GM19455 (cell line): Measurements from ENCODE around the gene KIF26B.

ENCODE experiments used
- ATAC-seq: cut with Tn5 transposase; IDR thresholded peaks from one replicate; pipeline ENCODE4 v1.9.1; 2021; ENCODE audit not compliant: unreplicated experiment

KIF26B gene

GRCh38 chr1:245131026-245131393 lies 23.8 kb upstream of the KIF26B start:
- ATAC-seq: no peak

GRCh38 chr1:245132771-245133170 lies 22.0 kb upstream of the KIF26B start:
- no peak for ATAC-seq

DNA sequence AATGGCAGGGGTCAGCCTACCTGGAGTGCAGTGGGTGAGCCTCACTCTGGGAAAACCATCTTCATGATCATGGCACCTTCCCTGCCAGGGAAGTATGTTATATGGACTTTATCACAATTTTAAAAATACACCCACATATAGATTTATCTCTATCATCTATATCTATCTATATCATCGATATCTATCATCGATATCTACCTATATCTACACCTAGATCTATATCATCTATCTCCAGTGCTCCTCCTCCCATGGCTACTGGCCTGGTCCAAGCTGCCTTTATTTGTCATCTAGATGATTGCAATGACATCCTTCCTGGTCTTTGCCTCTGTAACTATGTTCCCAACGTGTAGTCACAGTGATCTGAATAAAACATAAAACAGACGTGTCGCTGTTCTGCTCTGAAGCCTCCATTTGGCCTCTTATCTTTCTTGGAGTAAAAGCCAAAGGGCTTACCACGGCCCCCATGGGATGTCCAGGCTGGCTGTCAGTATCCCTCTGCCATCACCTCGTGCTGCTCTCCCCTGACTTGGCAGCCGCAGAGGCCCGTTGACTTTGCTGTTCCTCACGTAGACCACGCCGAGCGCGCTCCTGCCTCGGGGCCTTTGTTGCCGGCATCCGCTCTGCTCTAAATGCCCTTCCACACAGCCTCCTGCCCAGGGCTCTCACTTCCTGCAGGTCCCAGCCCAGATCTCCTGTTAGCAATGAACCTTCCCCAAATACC lies 20.6 kb upstream of the KIF26B start:
- no peak for ATAC-seq

GRCh38 chr1:245142171-245142798 lies 12.5 kb upstream of the KIF26B start:
- no peak for ATAC-seq

GRCh38 chr1:245142976-245143375 lies 11.8 kb upstream of the KIF26B start:
- ATAC-seq: no peak

- no peak for ATAC-seq
These were observed 10.9 kb upstream of the KIF26B start for GRCh38 chr1:245143849-245144248.

GRCh38 chr1:245148069-245148468 lies 6.7 kb upstream of the KIF26B start:
- ATAC-seq: no peak

GRCh38 chr1:245148861-245149260 lies 5.9 kb upstream of the KIF26B start:
- ATAC-seq: no peak

DNA sequence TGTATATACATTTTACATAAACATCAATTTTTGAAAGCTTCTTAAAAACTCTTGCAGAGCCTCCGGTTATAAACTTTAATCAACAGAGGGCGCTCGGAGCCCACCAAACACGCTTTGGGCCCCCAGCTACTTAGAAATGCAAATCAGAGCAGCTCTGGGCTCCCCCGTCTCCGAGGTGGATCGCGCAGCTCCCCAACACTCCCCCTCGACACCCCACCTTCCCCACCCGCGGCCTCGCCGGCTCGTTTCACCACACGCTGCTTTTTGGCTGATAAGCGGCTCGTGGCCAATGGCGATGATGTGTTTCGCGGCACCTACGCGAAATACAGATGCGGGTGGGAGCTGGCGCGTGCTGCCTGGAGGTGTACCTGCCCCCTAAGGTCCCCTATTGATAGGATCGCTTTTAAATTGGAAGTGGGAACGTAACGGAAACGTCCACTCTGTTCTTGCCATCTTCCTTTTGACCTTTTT lies 1.7 kb upstream of the KIF26B start:
- no peak for ATAC-seq

DNA sequence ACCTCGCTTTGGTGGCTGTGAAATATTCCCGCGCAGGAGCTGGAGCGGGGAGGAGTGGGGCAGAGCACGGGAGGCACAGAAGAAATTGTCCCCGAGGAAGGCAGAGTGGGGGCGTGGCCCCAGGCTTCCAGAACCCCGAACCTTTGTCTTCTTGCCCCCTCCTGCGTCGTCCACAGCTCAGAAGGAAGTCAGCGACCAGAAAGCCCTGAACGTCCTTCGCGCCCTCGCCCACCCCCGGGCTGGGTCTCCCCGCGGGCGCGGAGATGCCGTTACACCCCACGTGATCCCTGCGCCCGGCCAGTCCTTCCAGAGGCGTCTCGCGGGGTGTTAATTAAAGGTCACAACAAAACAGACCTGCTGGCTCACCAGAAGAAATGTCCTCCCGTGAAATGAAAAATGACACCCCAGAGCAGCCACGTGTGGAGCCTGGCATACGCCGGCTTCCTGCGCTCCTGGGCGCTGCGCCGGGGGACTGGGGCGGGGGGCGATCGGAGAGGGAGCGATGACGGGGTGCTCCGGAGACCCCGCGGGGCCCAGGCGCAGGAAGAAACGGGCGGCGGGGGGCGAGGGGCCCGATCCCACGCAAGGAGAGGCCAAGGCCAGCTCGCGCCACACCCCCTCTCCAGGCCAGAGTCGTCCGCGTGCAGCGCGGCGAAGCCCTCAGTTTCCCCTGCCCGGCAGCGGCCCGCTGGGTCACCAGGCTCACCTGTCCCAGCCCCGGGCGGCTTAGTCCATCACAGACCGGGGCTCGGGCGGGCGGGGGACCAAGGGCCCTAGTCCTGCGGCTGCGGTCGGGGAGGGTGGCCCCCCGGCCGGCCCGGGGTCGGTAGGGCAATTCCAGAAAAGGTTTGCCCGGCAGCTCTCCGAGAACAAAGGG lies 995 bp upstream of the KIF26B start:
- ATAC-seq: no peak

DNA sequence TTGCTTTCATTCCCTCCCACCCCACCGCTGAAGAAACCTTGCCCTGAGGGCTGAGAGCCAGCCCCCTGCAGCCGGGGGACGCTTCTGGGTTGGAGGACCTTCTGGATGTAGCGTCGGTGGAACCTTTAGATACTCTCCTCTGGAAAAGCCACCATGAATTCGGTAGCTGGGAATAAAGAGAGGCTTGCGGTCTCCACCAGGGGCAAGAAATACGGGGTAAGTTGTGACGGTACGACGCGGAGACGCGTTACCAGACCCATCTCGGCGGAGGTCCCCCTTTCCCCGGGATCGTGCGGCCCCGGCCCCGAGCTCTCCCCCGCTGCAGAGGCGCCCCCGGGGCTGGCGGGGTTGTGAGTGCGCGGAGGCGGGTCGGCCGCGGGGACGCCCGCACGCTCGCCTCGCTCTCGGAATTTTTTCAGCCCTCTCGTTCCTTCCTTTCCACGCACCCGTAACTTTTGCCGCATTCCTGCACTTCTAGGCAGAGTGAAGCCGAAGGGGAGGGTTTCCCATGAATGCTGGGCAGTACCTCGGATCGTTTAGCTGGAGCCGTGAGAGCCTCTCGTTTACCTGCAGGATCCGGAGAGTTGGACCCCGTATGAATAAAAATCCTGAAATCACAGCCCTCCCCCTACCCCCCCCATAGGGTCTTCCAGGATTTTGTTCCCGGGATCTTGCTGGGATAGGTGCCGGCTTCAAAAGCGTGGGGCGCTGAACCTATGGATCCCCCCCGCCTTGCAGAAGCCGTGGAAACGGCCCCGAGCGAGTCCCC lies 671 bp downstream of the KIF26B start:
- no peak for ATAC-seq

GRCh38 chr1:245156041-245156735 lies 1.4 kb downstream of the KIF26B start:
- peak; percentile 93 for ATAC-seq

DNA sequence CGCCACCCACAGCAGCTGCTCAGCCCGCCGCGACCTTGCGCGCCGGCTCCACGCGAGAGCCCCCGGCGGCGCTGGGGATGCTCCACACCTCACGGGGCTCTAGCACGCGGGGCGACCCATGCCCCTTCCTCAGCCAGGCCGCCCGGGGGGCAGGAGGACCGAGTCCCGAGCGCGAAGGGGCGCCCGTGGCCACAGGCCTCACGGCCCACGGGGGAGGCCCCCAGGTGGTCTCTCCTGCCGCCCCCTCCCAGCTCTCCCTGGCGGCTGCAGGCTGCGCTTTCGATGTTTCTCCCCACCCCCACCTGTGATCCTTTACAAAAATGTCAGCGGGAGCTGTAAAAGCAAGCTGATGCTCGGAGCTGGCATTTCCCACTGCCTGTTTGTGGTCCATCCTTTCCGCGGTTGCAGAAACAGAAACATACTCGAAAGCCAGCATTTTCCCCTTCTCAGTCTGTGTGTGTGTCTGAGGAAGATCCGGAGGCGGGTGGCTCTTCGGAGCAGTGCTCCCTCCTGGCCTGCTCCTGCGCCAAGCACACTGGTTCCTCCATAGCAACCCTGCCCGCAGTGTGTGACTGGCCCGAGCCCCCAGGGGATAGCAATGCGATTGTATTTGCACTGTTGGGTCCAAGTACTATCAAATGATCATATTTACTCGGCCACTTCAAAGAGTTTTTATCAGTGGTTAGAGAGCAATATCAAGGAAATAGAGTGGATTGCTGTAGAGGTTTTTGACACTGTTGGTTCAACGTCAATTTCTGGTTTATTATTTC lies 2.1 kb downstream of the KIF26B start:
- no peak for ATAC-seq

DNA sequence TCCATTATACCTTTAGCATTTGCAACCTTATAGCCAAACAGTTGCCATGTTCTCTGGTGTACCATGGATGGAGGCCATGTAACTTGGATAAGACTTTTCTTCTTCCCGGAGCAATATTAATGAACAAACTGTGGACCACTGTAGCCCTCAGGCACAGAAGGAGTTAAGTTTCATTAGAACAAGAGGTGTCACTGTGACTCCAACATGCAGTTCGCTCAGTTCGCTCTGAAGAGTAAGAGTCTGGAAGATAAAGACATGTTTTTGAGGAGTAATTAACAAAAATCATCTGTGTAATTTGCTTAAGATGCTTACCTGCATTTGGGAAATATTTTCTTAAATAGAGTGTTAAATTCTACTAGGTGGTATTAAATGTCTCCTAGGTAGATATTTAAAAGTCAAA lies 4.1 kb downstream of the KIF26B start:
- ATAC-seq: no peak

- no peak for ATAC-seq
These were observed 5.5 kb downstream of the KIF26B start for GRCh38 chr1:245160288-245160687.

- ATAC-seq: no peak
These were observed 6.1 kb downstream of the KIF26B start for GRCh38 chr1:245160741-245161400.

DNA sequence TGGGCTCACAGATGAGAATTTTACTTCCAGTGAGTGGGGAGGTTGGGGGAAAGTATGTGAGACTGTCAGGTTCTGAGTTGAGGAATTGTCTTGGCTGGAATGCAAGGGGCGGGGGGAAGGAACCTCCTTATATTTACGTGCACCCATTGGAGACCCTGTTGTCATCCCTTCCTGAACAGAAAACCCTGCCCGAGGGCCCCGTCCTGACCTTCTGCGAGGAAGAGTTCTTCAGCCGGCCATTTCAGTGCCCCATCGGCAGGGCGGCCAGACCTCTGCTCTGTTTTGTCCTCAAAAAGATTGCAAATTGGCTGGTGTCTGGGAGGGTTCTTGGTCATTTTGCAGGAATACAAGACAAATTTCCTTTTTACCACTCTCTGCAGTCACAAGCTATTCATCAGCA lies 7.1 kb downstream of the KIF26B start:
- ATAC-seq: no peak

DNA sequence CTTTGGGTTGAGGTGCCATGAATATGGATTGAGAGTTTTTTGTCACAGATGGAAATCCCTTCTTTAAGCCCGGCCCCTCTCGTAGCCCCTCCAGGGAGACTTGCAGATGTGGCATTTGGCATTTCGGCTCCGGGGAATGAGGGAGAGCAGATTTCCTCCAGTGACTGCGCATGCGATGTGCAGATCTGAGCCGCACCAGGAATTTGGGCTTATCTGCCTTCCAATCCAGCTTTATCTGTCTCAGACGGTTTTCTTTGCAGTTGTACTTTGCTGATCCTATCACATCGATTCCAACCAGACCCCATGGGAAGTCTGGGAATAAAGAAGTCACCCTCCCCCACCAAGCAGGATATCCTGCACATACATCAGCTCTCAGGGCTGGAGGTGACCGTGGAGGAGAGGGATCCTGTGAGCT lies 11.7 kb downstream of the KIF26B start:
- ATAC-seq: no peak

DNA sequence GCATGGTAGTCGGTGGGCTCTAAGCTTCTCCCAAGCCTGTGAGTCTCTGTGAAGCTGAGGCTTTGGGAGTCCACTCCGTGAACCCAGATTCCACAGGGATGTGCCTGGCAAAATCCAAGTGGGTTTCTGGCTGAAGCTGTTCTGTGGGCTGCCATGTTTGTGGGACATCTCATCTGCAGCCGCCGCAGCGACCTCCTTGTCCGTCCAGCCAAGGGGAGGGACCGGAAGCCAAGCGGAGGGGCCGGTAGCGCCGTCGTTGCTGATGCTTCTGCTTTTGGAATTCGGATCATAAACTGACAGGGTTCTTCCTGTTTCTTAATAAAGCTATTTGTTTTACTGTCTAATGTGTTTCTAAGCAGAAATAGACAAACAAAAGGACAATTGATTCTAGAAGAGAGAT lies 13.3 kb downstream of the KIF26B start:
- no peak for ATAC-seq
